K562 (cell line): ENCODE measurements around the gene ALG14. TPM values are rescaled to one million over a fixed set of nuclear protein-coding genes. Genes with fewer than 3 reads are reported as not detected.

Experiments
- COPS2 ChIP-seq: fragments of 450-650 bp; conservative IDR thresholded peaks from 2 replicates; pipeline ENCODE4 v1.6.1; 2016; ENCODE audit warnings: mild to moderate bottlenecking, moderate library complexity
- CREBBP ChIP-seq: IDR thresholded peaks from one replicate; pipeline ENCODE4 v1.6.1; 2012; ENCODE audit warnings: low read depth, mild to moderate bottlenecking, control low read depth, inconsistent platforms, low read length
- GABPB1 ChIP-seq: sonication (generic); formaldehyde crosslinking; IDR thresholded peaks from 2 replicates; pipeline ENCODE4 v1.8.0; 2022; ENCODE audit warnings: mild to moderate bottlenecking, missing genetic modification reagents
- HMGN3 ChIP-seq: IDR thresholded peaks from 2 replicates; pipeline ENCODE4 v1.6.1; 2011; ENCODE audit warnings: borderline replicate concordance, low read depth, mild to moderate bottlenecking, mixed read lengths, low read length; ENCODE audit not compliant: insufficient read length; ENCODE audit errors: extremely low read depth
- HNRNPLL ChIP-seq: fragments of 200-400 bp; formaldehyde crosslinking; IDR thresholded peaks from 2 replicates; pipeline ENCODE4 v1.6.1; 2017; ENCODE audit warnings: low read length, low read depth, mild to moderate bottlenecking; ENCODE audit not compliant: poor library complexity, severe bottlenecking
- JUN ChIP-seq, 2 experiments: sonication (generic) in 1 of 2; formaldehyde crosslinking in 1 of 2; IDR thresholded peaks; 2 replicates each; pipeline versions ENCODE4 v1.6.1 to v1.8.0; 2012 to 2022; ENCODE audit warnings: borderline replicate concordance in 2 of 2, mild to moderate bottlenecking in 2 of 2, improper control_type of control experiment in 1 of 2, low read depth in 1 of 2, low read length in 1 of 2, missing genetic modification reagents in 1 of 2
- L3MBTL2 ChIP-seq: fragments of 450-650 bp; IDR thresholded peaks from 2 replicates; pipeline ENCODE4 v1.6.1; 2016; ENCODE audit warnings: mild to moderate bottlenecking, moderate library complexity
- NCOA6 ChIP-seq: fragments of 450-650 bp; IDR thresholded peaks from 2 replicates; pipeline ENCODE4 v1.6.1; 2017; ENCODE audit warnings: mild to moderate bottlenecking
- NRF1 ChIP-seq, 2 experiments: fragments of 450-650 bp; IDR thresholded peaks in 1 of 2; conservative IDR thresholded peaks in 1 of 2; 2 replicates each; pipeline ENCODE4 v1.6.1; 2014; ENCODE audit warnings: mild to moderate bottlenecking in 2 of 2
- SIN3B ChIP-seq: fragments of 450-650 bp; IDR thresholded peaks from 2 replicates; pipeline ENCODE4 v1.6.1; 2017; ENCODE audit warnings: low read depth, mild to moderate bottlenecking, moderate library complexity
- SREBF2 ChIP-seq: sonication (generic); formaldehyde crosslinking; IDR thresholded peaks from 2 replicates; pipeline ENCODE4 v1.4.0; 2020; ENCODE audit warnings: mild to moderate bottlenecking, missing genetic modification reagents
- WHSC1 ChIP-seq: IDR thresholded peaks from one replicate; pipeline ENCODE4 v1.6.1; 2012; ENCODE audit warnings: low read length, control low read depth, inconsistent platforms
- ZNF76 ChIP-seq: fragments of 250-450 bp; sonication (Bioruptor Pico); IDR thresholded peaks from 2 replicates; pipeline ENCODE4 v1.4.0; 2020; ENCODE audit warnings: mild to moderate bottlenecking, moderate library complexity, borderline replicate concordance
- polyA plus RNA-seq, 8 experiments: library from polyadenylated mRNA; depleted of rRNA in 4 of 8; stranded (reverse) in 5 of 8; unstranded in 3 of 8; fragments of >200 nt; fragmentation: Nextera tagmentation in 2 of 8; fragmentation: Illumina TruSeq in 1 of 8; extraction: Ambion mirVana in 2 of 8; extraction: Trizol in 1 of 8; gene quantifications; 2 replicates each; pipeline versions ENCODE4 v1.2.1 to v1.2.3, GENCODE V29; 2011 to 2014; ENCODE audit warnings: inconsistent platforms in 1 of 8, missing spikeins in 1 of 8
- total RNA-seq, 7 experiments: library from RNA; depleted of rRNA in 6 of 7; stranded (reverse); fragments of >200 nt in 6 of 7; fragmentation: Illumina TruSeq in 2 of 7; extraction: Trizol in 2 of 7; gene quantifications; 2 replicates each; pipeline versions ENCODE4 v1.2.1 to v1.2.3, GENCODE V29; 2011 to 2021; ENCODE audit warnings: low replicate concordance in 1 of 7
- TF ChIP-seq, protein P1 (sequence below), 3 experiments: IDR thresholded peaks in 2 of 3; conservative IDR thresholded peaks in 1 of 3; 2 replicates each; pipeline ENCODE4 v1.5.1; 2011 to 2012; ENCODE audit warnings: low read length in 3 of 3, mild to moderate bottlenecking in 3 of 3, control low read depth in 2 of 3, improper control_type of control experiment in 1 of 3, inconsistent platforms in 1 of 3, low read depth in 1 of 3, mixed read lengths in 1 of 3, moderate library complexity in 1 of 3; ENCODE audit not compliant: insufficient read depth in 2 of 3
- TF ChIP-seq, protein P2 (sequence below): fragments of 250-450 bp; sonication (Bioruptor Pico); IDR thresholded peaks from 2 replicates; pipeline ENCODE4 v1.5.0; 2021
- TF ChIP-seq, protein P3 (sequence below): fragments of 450-650 bp; IDR thresholded peaks from 2 replicates; pipeline ENCODE4 v1.6.1; 2017; ENCODE audit warnings: antibody characterized with exemption, mild to moderate bottlenecking

ALG14 gene
- total and polyA plus RNA-seq, 9 of the 15 experiments (the other 6 are each of a cell fraction or from before 2014, with no cell fraction given): 2.8 to 16.2 (median 4.9) TPM

DNA sequence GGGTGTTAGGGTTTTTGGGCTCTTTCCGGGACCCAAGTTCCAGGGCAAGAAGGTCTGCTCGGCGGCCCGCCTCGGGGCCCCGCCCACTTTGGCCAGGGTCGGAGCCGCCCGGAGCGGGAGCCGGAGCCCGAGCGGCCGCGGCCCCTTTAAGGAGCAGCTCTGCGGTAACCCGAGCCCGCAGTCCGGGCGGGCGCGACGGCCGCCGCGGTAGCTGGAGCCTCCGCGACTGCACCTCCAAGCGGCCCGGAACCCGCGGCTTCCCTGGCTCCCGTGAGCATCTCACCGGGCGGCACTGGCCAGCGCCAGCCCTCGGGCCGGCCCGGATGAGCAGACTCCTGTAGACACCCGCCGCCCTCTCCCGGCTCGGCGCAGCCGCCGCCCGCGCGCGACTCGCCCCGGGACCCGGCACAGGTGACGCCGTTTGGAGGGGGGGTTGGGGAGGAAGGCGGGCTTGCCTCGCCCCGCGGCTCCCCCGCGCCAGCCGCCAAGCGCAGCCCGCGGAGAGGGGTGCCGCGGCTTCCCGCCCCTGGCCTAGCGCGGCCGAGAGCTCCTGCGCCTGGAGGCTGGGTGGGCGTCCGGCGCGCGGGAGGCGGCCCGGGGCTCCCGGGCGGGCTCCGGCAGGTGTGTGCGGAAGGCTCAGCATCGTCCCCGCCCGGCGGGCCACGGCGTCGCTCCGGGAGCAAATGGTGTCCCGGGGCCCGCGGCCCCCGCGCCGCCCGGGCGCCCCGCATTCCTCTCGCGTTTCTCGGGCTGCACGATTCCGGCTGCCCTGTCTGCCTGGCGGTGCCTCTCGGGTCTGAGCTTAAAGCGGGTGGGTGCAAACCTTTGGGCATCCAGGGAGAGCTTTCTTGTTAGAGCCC lies 44.7 kb upstream of the ALG14 start, which contains the start of gene TLCD4 (continued):
- TF ChIP-seq, protein P1, sequence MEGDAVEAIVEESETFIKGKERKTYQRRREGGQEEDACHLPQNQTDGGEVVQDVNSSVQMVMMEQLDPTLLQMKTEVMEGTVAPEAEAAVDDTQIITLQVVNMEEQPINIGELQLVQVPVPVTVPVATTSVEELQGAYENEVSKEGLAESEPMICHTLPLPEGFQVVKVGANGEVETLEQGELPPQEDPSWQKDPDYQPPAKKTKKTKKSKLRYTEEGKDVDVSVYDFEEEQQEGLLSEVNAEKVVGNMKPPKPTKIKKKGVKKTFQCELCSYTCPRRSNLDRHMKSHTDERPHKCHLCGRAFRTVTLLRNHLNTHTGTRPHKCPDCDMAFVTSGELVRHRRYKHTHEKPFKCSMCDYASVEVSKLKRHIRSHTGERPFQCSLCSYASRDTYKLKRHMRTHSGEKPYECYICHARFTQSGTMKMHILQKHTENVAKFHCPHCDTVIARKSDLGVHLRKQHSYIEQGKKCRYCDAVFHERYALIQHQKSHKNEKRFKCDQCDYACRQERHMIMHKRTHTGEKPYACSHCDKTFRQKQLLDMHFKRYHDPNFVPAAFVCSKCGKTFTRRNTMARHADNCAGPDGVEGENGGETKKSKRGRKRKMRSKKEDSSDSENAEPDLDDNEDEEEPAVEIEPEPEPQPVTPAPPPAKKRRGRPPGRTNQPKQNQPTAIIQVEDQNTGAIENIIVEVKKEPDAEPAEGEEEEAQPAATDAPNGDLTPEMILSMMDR (IDR thresholded peaks at IDR 0.05 in 2 of 3, conservative IDR thresholded peaks at IDR 0.05 in 1 of 3; ENCODE audit: insufficient read depth in 2 of 3, low read depth in 1 of 3, low read length in 3 of 3): peak in 1 of 3 experiments; percentile 0; a peak in 1 of 6 replicates
- TF ChIP-seq, protein P2, sequence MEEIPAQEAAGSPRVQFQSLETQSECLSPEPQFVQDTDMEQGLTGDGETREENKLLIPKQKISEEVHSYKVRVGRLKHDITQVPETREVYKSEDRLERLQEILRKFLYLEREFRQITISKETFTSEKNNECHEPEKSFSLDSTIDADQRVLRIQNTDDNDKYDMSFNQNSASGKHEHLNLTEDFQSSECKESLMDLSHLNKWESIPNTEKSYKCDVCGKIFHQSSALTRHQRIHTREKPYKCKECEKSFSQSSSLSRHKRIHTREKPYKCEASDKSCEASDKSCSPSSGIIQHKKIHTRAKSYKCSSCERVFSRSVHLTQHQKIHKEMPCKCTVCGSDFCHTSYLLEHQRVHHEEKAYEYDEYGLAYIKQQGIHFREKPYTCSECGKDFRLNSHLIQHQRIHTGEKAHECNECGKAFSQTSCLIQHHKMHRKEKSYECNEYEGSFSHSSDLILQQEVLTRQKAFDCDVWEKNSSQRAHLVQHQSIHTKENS (CRISPR knock-in tag): no peak
- TF ChIP-seq COPS2 (no peak), GABPB1 (0 out of 2 replicates have a peak, but pooled peaks have one; percentile 11), SIN3B (peak; percentile 18; the same call in 1 of the 2 replicates), HNRNPLL (peak; percentile 63), CREBBP (no peak), NRF1 (conservative IDR thresholded peaks at IDR 0.05 in 1 of 2, IDR thresholded peaks at IDR 0.05 in 1 of 2) (peak; percentile 36 to 50; a peak in 2 of 4 replicates), JUN (IDR thresholded peaks at IDR 0.05; ENCODE audit: borderline replicate concordance, low read depth, low read length) (no peak), JUN (CRISPR knock-in tag; IDR thresholded peaks at IDR 0.05; ENCODE audit: borderline replicate concordance) (0 out of 2 replicates have a peak, but pooled peaks have one; percentile 34), SREBF2 (no peak), WHSC1 (no peak), NCOA6 (0 out of 2 replicates have a peak, but pooled peaks have one; percentile 28), ZNF76 (CRISPR knock-in tag) (no peak), L3MBTL2 (peak; percentile 22; the same call in 1 of the 2 replicates), HMGN3 (peak; percentile 52)
- TF ChIP-seq, protein P3, sequence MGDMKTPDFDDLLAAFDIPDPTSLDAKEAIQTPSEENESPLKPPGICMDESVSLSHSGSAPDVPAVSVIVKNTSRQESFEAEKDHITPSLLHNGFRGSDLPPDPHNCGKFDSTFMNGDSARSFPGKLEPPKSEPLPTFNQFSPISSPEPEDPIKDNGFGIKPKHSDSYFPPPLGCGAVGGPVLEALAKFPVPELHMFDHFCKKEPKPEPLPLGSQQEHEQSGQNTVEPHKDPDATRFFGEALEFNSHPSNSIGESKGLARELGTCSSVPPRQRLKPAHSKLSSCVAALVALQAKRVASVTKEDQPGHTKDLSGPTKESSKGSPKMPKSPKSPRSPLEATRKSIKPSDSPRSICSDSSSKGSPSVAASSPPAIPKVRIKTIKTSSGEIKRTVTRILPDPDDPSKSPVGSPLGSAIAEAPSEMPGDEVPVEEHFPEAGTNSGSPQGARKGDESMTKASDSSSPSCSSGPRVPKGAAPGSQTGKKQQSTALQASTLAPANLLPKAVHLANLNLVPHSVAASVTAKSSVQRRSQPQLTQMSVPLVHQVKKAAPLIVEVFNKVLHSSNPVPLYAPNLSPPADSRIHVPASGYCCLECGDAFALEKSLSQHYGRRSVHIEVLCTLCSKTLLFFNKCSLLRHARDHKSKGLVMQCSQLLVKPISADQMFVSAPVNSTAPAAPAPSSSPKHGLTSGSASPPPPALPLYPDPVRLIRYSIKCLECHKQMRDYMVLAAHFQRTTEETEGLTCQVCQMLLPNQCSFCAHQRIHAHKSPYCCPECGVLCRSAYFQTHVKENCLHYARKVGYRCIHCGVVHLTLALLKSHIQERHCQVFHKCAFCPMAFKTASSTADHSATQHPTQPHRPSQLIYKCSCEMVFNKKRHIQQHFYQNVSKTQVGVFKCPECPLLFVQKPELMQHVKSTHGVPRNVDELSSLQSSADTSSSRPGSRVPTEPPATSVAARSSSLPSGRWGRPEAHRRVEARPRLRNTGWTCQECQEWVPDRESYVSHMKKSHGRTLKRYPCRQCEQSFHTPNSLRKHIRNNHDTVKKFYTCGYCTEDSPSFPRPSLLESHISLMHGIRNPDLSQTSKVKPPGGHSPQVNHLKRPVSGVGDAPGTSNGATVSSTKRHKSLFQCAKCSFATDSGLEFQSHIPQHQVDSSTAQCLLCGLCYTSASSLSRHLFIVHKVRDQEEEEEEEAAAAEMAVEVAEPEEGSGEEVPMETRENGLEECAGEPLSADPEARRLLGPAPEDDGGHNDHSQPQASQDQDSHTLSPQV: peak; percentile 42; the same call in 1 of the 2 replicates
